Activated naive CD4-positive, alpha-beta T cell (primary cell): Measurements from ENCODE around the gene CD109.
"Not testable (repeated sequence)": the region's sequence is repeated elsewhere in the genome, so short reads cannot be mapped to it uniquely, and the experiment has no call there.

Experiments
- DNase-seq, 4 experiments: peaks; one replicate each; lab custom pipeline; 2025; lab: John Stamatoyannopoulos, UW

The CD109 gene

GRCh38 chr6:73688351-73688750, 7.7 kb upstream of the CD109 start:
- no peak for DNase-seq

- no peak for DNase-seq
Observed at GRCh38 chr6:73690056-73690455, 5.9 kb upstream of the CD109 start.

DNA sequence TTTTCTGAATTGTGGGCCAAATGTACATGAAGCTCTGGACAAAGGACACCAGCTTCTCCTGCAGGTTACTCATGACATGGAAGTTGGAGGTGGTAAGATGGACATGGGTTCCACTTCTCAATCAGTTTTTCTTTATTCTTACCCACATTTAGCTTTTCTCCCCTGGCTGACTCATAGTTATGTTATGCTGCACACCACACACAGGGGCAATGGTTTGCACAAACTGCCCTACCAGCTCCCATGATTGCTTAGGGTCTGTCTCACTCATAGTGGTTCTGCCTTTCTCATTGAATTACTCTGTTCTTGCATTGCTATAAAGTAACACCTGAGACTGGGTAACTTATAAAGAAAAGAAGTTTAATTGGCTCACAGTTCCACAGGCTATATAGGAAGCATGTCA, 4.5 kb upstream of the CD109 start:
- no peak for DNase-seq

DNA sequence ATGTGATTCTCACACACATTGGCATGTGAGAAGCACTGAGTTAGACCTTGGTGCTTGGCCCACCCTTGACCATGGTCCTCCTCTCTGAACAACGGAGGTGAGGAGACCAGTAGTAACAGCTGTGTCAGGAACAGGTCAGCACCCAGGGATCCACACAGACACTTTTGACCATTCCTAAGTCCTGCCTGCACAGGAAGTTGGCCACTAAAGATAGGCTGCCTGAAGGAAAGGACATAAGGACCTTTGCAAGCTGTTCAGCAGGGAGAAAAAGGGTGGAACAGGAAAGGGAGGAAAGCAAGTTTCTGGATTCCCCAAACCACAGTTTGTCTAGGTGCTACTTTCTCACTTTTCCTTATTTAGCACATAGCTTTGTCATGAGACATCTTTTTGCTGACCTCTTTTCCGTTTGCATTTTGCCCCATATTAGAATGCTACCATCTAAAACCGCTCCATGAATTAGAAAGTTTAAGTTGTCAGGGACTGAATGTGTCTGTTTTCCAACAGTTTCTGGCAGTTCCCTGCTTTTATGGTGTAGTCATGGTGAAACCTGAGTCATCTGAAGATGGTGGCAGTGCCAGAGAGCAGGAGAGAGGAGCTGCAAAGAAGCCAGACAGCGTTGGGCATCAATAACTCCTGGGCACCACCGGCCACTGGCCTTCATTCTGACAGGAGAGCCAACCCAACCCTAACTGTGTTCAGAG, 1.1 kb upstream of the CD109 start:
- DNase-seq, result no peak

- no peak for DNase-seq
Observed at GRCh38 chr6:73696966-73697655, 1.1 kb downstream of the CD109 start.

- no peak for DNase-seq
Observed at GRCh38 chr6:73699676-73700459, 3.9 kb downstream of the CD109 start.

DNA sequence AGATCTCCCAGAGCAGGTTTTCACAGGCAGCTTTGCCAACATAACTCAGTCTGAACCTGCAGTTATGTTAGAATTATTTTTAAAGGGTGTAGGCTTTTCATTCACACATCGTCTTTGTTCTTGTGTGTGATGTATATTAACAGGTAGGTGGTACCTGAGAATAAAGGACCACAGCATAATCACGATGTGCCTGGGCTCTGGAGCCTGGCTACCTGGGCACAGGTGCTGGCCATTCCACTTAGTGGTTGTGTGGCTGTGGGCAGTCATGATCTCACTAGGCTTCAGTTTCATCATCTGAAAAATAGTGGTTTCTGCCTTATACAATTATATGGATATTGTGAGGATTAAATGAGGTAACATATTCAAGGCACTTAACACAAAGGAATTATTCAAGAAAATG, 6.4 kb downstream of the CD109 start:
- DNase-seq, result no peak

DNA sequence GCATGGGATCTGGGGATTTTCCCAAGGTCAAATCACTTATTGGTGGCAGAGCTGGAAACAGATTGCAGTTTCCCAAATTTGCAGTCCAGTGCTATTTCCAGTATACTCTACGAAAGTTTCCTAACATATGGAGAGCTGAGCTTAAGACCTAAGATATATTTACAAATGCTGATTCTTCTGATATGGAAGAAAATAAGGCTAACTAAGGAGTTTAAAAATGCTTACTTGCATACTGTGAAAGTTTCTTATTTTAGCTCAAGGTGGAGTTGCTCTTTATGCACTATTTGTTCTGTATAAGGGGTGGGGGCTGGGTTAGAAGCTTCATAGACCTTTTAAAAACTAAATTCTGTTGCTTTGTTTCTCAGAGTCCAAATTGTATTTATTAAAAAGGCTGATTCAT, 7.5 kb downstream of the CD109 start:
- no peak for DNase-seq

DNA sequence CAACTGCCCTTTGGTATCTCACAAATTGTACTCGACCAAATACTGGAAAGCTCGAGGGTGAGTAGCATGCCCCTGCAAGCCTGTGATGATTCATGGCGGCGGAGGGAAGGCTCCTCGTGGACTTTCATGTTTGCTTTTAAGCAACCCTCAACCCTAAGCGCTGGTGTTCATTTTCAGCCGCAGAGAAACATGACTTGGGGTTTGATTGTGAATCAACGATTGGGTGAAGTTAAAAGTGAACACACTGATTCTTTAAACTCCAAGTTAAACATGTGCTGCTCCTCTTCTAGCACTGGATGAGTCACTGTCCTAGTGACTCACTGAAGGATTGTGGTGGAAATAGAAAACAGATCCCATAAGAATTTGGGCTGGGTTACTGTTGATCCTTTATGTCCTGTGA, 8.3 kb downstream of the CD109 start:
- no peak for DNase-seq

GRCh38 chr6:73704798-73705197, 8.8 kb downstream of the CD109 start:
- no peak for DNase-seq

- DNase-seq, result no peak
Observed at GRCh38 chr6:73706971-73707370, 11.0 kb downstream of the CD109 start.

DNA sequence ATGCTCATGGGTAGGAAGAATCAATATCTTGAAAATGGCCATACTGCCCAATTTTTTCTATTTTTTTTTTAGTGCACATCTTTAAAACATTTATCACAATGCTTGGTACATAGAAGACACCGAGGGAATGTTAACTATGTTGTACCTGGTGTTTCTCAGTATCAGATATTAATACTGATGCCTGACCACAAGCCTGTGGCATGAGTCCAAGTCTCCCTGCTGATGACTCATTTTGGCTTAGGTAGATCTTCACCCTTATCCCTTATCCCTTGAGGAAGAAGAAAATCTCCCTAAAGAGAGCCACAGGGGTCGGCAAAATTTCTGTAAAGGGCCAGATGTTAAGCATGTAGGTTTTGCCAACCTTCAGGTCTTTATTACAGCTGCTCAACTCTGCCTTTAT, 14.5 kb downstream of the CD109 start:
- DNase-seq, result no peak

DNA sequence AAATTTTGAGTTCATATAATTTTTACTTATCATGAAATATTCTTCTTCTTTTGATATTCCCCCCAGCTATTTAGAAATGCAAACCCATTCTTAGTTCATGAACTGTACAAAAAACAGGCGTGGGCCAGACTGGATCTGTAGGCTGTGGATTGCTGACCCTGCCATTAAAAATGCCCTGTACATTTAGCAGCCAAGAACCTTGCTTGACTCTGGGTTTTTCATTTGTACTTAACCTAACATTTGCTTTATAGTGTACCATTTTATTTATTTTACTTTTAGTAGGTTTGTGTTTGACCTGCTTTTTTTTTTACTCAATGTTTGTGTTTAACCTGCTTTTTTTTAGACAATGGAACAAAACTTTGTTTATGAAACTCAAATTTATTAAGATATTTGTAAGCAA, 14.9 kb downstream of the CD109 start:
- no peak for DNase-seq

- no peak for DNase-seq
Observed at GRCh38 chr6:73712535-73713173, 16.7 kb downstream of the CD109 start.

GRCh38 chr6:73713426-73714147, 17.6 kb downstream of the CD109 start:
- no peak for DNase-seq

GRCh38 chr6:73715111-73715508, 19.1 kb downstream of the CD109 start:
- not testable (repeated sequence) for DNase-seq

DNA sequence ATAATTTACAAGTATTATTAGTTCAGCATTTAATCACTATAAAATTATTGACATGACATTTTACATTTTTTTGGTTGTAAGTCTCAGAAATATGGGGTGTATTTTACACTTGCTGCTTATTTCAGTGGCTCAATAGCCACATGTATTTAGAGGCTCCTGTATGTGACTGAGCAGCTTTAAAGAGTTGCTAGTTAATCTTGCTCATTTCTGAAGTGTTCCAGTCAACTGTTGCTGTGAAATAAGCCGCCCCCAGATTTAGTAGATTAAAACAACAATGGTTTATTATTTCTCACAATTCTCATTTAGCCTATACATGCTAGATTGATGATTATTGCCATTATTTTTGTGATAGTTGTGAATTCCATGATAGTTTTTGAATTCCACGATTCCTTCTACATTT, 23.0 kb downstream of the CD109 start:
- no peak for DNase-seq

DNA sequence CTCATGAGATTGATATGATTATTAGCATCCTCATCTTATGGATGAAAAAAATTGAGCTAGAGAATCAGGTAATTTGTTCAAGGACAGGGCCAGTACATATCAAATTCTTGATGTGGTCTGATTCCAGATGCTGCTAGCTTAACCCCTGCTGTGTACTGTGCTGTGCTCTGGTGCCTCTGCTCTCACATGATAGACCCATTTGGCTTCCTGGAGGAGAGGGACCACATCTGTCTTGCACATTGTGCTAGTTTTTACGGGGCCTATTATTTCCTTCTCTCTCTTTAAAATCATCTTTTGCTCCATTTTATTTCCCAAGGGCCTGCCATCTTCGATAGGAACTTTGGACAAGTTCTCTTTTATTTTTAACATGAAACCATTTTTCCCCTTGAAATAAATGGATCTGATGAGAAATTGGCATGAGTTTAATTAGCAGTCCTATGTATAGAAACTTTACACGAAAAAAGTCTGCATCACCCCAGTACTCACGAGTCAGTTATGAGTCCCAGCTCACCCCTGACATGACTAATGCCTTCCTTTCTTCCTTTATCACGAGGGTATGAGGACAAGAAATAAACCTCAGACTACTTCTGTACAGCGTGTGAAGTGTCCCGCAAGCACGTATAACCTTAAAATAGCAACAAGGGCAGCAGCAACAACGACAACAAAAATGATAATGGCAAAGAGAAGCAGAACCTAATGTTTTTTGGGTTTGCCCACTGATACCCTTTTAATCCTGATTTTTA, 26.5 kb downstream of the CD109 start:
- DNase-seq, result no peak

DNA sequence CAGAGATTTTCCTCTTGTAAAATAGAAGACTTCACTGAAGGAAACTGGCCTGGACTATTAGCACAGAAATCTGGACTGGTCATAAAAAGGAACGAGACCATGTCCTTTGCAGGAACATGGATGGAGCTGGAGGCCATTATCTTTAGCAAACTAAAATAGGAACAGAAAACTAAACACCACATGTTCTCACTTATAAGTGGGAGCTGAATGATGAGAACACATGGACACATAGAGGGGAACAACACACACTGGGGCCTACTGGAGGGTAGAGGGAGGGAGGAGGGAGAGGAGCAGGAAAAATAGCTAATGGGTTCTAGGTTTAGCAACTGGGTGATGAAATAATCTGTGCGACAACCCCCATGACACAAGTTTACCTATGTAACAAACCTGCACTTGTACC, 27.5 kb downstream of the CD109 start:
- DNase-seq, result not testable (repeated sequence)

DNA sequence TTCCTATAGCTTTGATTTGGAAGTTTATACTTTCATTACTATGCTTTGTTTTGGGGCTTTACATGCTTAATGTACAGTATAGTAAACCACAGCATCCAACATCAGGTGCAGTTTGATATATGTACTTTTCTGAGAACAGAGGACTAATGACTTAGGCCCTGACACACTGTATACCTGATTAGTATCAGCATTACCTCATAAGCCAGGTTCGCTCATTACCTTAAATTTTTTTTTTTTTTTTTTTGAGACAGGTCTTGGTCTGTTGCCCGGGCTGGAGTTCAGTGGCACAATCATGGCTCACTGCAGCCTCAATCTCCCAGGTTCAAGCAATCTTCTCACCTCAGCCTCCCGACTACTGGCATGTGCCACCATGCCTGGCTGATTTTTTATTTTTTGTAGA, 28.4 kb downstream of the CD109 start:
- no peak for DNase-seq

GRCh38 chr6:73725192-73725591, 29.2 kb downstream of the CD109 start:
- not testable (repeated sequence) for DNase-seq
